CD4-positive, alpha-beta T cell (primary cell): Measurements from ENCODE around the gene TAC3. TPM values are rescaled to one million over a fixed set of nuclear protein-coding genes. Genes with fewer than 3 reads are reported as not detected.

Source experiments
- ATAC-seq: fragments of 200-7000 bp; cut with Tn5 transposase; one replicate; pipeline ENCODE4 v1.10.0; 2022; ENCODE audit warnings: mild to moderate bottlenecking; ENCODE audit not compliant: poor library complexity
- CTCF ChIA-PET: fragments of 350-600 bp; sonication (Branson Sonifier 250); formaldehyde crosslinking; loops from one replicate; lab custom pipeline; 2021; ENCODE audit warnings: antibody characterized with exemption, inconsistent platforms; lab: Charles Lee
- POLR2A ChIA-PET: fragments of 350-600 bp; sonication (Branson Sonifier 250); formaldehyde crosslinking; loops from one replicate; lab custom pipeline; 2021; ENCODE audit warnings: antibody characterized with exemption, inconsistent platforms; lab: Charles Lee
- DNase-seq, 14 experiments: peaks; one replicate each; pipeline ENCODE4 v3.0.0-alpha.2; 2013 to 2020; ENCODE audit warnings: mixed read lengths in 2 of 14
- H3K27ac ChIP-seq, 2 donors: one replicate each; pipeline versions ENCODE4 v1.5.1 to v1.7.0; 2013; ENCODE audit warnings: low read length in 2 of 2, low read depth in 1 of 2, mild to moderate bottlenecking in 1 of 2
- H3K27me3 ChIP-seq, 2 experiments: 1 replicate in 1 of 2; 2 replicates in 1 of 2; pipeline versions ENCODE4 v1.6.1 to v1.7.0; 2013; ENCODE audit warnings: low read length in 2 of 2, control low read depth in 1 of 2, mild to moderate bottlenecking in 1 of 2, moderate library complexity in 1 of 2; ENCODE audit not compliant: insufficient read depth in 2 of 2, control insufficient read depth in 1 of 2
- H3K36me3 ChIP-seq: one replicate; pipeline ENCODE4 v1.6.1; 2013; ENCODE audit warnings: low read length, control low read depth; ENCODE audit not compliant: insufficient read depth
- H3K4me1 ChIP-seq: one replicate; pipeline ENCODE4 v1.6.1; 2013; ENCODE audit warnings: low read length, control low read depth; ENCODE audit not compliant: insufficient read depth
- H3K4me3 ChIP-seq: one replicate; pipeline ENCODE4 v1.5.1; 2013; ENCODE audit warnings: mild to moderate bottlenecking, low read length, moderate library complexity
- H3K9me3 ChIP-seq, 2 experiments: 1 replicate in 1 of 2; 2 replicates in 1 of 2; pipeline versions ENCODE4 v1.6.1 to v1.7.0; 2013; ENCODE audit warnings: low read length in 2 of 2, mild to moderate bottlenecking in 2 of 2, control low read depth in 1 of 2, moderate library complexity in 1 of 2; ENCODE audit not compliant: control insufficient read depth in 1 of 2, insufficient read depth in 1 of 2
- H3K27ac Mint-ChIP-seq: one replicate; pipeline ENCODE4 v1.8.0; 2020; ENCODE audit warnings: mixed read lengths
- H3K27me3 Mint-ChIP-seq: one replicate; pipeline ENCODE4 v1.8.0; 2021; ENCODE audit warnings: mixed read lengths
- H3K36me3 Mint-ChIP-seq: one replicate; pipeline ENCODE4 v1.8.0; 2021; ENCODE audit warnings: low read depth, mixed read lengths
- H3K4me1 Mint-ChIP-seq: one replicate; pipeline ENCODE4 v1.8.0; 2021; ENCODE audit warnings: low read depth, mixed read lengths
- H3K4me3 Mint-ChIP-seq: one replicate; pipeline ENCODE4 v1.8.0; 2020; ENCODE audit warnings: mild to moderate bottlenecking, mixed read lengths
- H3K9me3 Mint-ChIP-seq: one replicate; pipeline ENCODE4 v1.8.0; 2020; ENCODE audit warnings: mixed read lengths
- CTCF ChIP-seq: fragments of 200-600 bp; IDR thresholded peaks from one replicate; pipeline ENCODE4 v1.8.0; 2022; ENCODE audit warnings: antibody characterized with exemption, mild to moderate bottlenecking
- intact Hi-C, 2 experiments: fragments of 100-400 bp; cut with DNase I in 1 of 2; cut with micrococcal nuclease in 1 of 2; formaldehyde crosslinking; loops; one replicate each; pipeline versions ENCODE4 v1.15.1 to v1.9.0; 2023 to 2025; cut with DNase I, micrococcal nuclease
- total RNA-seq, 174 experiments: library from RNA in 2 of 174; stranded (reverse) in 2 of 174; gene quantifications; one replicate each; pipeline ENCODE4 v1.2.3 and lab custom pipeline; 2021 to 2026

The TAC3 gene
- total RNA-seq, 2 experiments from 2014 or later = not detected

- DNase-seq = peak in 1 of 14 experiments; percentile 6
- H3K36me3 ChIP-seq = peaks cover 32% of the 10 kb centered on the region
- Mint-ChIP-seq H3K27ac (no peak overlapping the region), H3K36me3 (peaks cover 54% of the 10 kb centered on the region), H3K4me1 (peaks cover 31% of the 10 kb centered on the region), H3K27me3 (no peaks in the 10 kb centered on the region), H3K4me3 (no peak overlapping the region), H3K9me3 (no peaks in the 10 kb centered on the region)
- H3K27me3 ChIP-seq = no peaks in the 10 kb centered on the region
- ChIA-PET CTCF (no interaction called here), POLR2A (no interaction called here)
- intact Hi-C loops = no loop called here
- TF ChIP-seq CTCF = no peak
- peaks cover 18% of the 10 kb centered on the region for H3K4me1 ChIP-seq
- H3K27ac ChIP-seq = no peak overlapping the region
- no peak overlapping the region for H3K4me3 ChIP-seq
- H3K9me3 ChIP-seq = no peaks in the 10 kb centered on the region
- no peak for ATAC-seq
Measured at GRCh38 chr12:56996793-56997545, 19.4 kb downstream of the TAC3 start.

GRCh38 chr12:56995930-56996496 is 20.3 kb downstream of the TAC3 start:
- intact Hi-C loops = no loop called here
- H3K27ac Mint-ChIP-seq = no peak overlapping the region

GRCh38 chr12:56995201-56995929 is 21.0 kb downstream of the TAC3 start:
- Mint-ChIP-seq H3K36me3 (peaks cover 38% of the 10 kb centered on the region), H3K9me3 (no peaks in the 10 kb centered on the region), H3K27me3 (no peaks in the 10 kb centered on the region), H3K4me1 (peaks cover 25% of the 10 kb centered on the region), H3K27ac (no peak overlapping the region), H3K4me3 (no peak overlapping the region)
- no peak overlapping the region for H3K4me3 ChIP-seq
- no peak overlapping the region for H3K27ac ChIP-seq
- no peaks in the 10 kb centered on the region for H3K9me3 ChIP-seq
- DNase-seq (peak in 1 of 14 experiments; percentile 15), ATAC-seq (no peak)
- TF ChIP-seq CTCF = no peak
- peaks cover 18% of the 10 kb centered on the region for H3K4me1 ChIP-seq
- POLR2A ChIA-PET = no interaction called here
- H3K36me3 ChIP-seq = peaks cover 20% of the 10 kb centered on the region
- CTCF ChIA-PET = no interaction called here
- H3K27me3 ChIP-seq = no peaks in the 10 kb centered on the region
- intact Hi-C loops = no loop called here

More at GRCh38 chr12:56995930-56996496, 20.3 kb downstream of the TAC3 start:
- ATAC-seq (no peak), DNase-seq (peak in 1 of 14 experiments; percentile 8)
- Histone ChIP-seq H3K36me3 (peaks cover 27% of the 10 kb centered on the region), H3K4me3 (no peak overlapping the region), H3K9me3 (no peaks in the 10 kb centered on the region), H3K4me1 (peaks cover 18% of the 10 kb centered on the region), H3K27me3 (no peaks in the 10 kb centered on the region), H3K27ac (no peak overlapping the region)
- H3K36me3 Mint-ChIP-seq = peaks cover 45% of the 10 kb centered on the region
- ChIA-PET POLR2A (no interaction called here), CTCF (no interaction called here)
- peaks cover 29% of the 10 kb centered on the region for H3K4me1 Mint-ChIP-seq
- no peak for TF ChIP-seq CTCF
- H3K27me3 Mint-ChIP-seq = no peaks in the 10 kb centered on the region
- H3K4me3 Mint-ChIP-seq = no peak overlapping the region
- H3K9me3 Mint-ChIP-seq = no peaks in the 10 kb centered on the region
